HUES48 (cell line): ENCODE results near the gene MEGF8.

ENCODE experiments used
- H3K27ac ChIP-seq: one replicate; pipeline ENCODE4 v1.7.0; 2013; ENCODE audit warnings: low read depth, low read length, inconsistent platforms
- H3K27me3 ChIP-seq: 2 replicates; pipeline ENCODE4 v1.6.1; 2013; ENCODE audit warnings: mild to moderate bottlenecking, low read length; ENCODE audit not compliant: control insufficient read depth, insufficient read depth
- H3K36me3 ChIP-seq: 2 replicates; pipeline ENCODE4 v1.6.1; 2013; ENCODE audit warnings: low read length; ENCODE audit not compliant: control insufficient read depth, insufficient read depth
- H3K4me1 ChIP-seq: 2 replicates; pipeline ENCODE4 v1.6.1; 2013; ENCODE audit warnings: mild to moderate bottlenecking, low read length; ENCODE audit not compliant: control insufficient read depth, insufficient read depth
- H3K4me3 ChIP-seq: 2 replicates; pipeline ENCODE4 v1.5.1; 2013; ENCODE audit warnings: mild to moderate bottlenecking, low read depth, low read length
- H3K9ac ChIP-seq: 2 replicates; pipeline ENCODE4 v1.6.1; 2013; ENCODE audit warnings: mild to moderate bottlenecking, low read depth, low read length, moderate library complexity
- H3K9me3 ChIP-seq: 2 replicates; pipeline ENCODE4 v1.6.1; 2013; ENCODE audit warnings: low read length; ENCODE audit not compliant: control insufficient read depth, insufficient read depth

MEGF8 gene

GRCh38 chr19:42287017-42287826 lies 38.2 kb upstream of the MEGF8 start:
- H3K9ac ChIP-seq = no peak overlapping the region
- peaks cover 49% of the 10 kb centered on the region for H3K36me3 ChIP-seq
- no peaks in the 10 kb centered on the region for H3K27me3 ChIP-seq
- no peaks in the 10 kb centered on the region for H3K9me3 ChIP-seq
- H3K27ac ChIP-seq = no peak overlapping the region
- H3K4me1 ChIP-seq = peaks cover 26% of the 10 kb centered on the region
- no peak overlapping the region for H3K4me3 ChIP-seq

- Histone ChIP-seq H3K9ac (no peak overlapping the region), H3K27me3 (no peaks in the 10 kb centered on the region), H3K4me1 (peaks cover 22% of the 10 kb centered on the region), H3K27ac (no peak overlapping the region), H3K9me3 (no peaks in the 10 kb centered on the region), H3K4me3 (no peak overlapping the region), H3K36me3 (peaks cover 55% of the 10 kb centered on the region)
These were observed 37.7 kb upstream of the MEGF8 start for GRCh38 chr19:42287827-42288107.

GRCh38 chr19:42288387-42288786 lies 37.0 kb upstream of the MEGF8 start:
- Histone ChIP-seq H3K36me3 (peaks cover 61% of the 10 kb centered on the region), H3K4me1 (peaks cover 16% of the 10 kb centered on the region), H3K27me3 (no peaks in the 10 kb centered on the region), H3K9me3 (no peaks in the 10 kb centered on the region), H3K9ac (no peak overlapping the region), H3K27ac (no peak overlapping the region), H3K4me3 (no peak overlapping the region)

- Histone ChIP-seq H3K27ac (no peak overlapping the region), H3K4me3 (no peak overlapping the region), H3K9ac (no peak overlapping the region), H3K27me3 (no peaks in the 10 kb centered on the region), H3K4me1 (peaks cover 14% of the 10 kb centered on the region), H3K9me3 (no peaks in the 10 kb centered on the region), H3K36me3 (peaks cover 67% of the 10 kb centered on the region)
These were observed 36.4 kb upstream of the MEGF8 start for GRCh38 chr19:42288881-42289555.

- no peak overlapping the region for H3K9ac ChIP-seq
- H3K27ac ChIP-seq = no peak overlapping the region
- H3K27me3 ChIP-seq = no peaks in the 10 kb centered on the region
- no peak overlapping the region for H3K4me3 ChIP-seq
- no peaks in the 10 kb centered on the region for H3K9me3 ChIP-seq
- peaks cover 14% of the 10 kb centered on the region for H3K4me1 ChIP-seq
- H3K36me3 ChIP-seq = peaks cover 73% of the 10 kb centered on the region
These were observed 35.8 kb upstream of the MEGF8 start for GRCh38 chr19:42289556-42290041.

- Histone ChIP-seq H3K36me3 (peaks cover 75% of the 10 kb centered on the region), H3K9ac (no peak overlapping the region), H3K27me3 (no peaks in the 10 kb centered on the region), H3K4me3 (no peak overlapping the region), H3K27ac (no peak overlapping the region), H3K9me3 (no peaks in the 10 kb centered on the region), H3K4me1 (peaks cover 11% of the 10 kb centered on the region)
These were observed 35.3 kb upstream of the MEGF8 start for GRCh38 chr19:42290136-42290522.

- Histone ChIP-seq H3K9ac (no peak overlapping the region), H3K27ac (no peak overlapping the region), H3K9me3 (no peaks in the 10 kb centered on the region), H3K27me3 (no peaks in the 10 kb centered on the region), H3K4me3 (no peak overlapping the region), H3K4me1 (peaks cover 5% of the 10 kb centered on the region; the same call in 1 of the 2 replicates), H3K36me3 (peaks cover 75% of the 10 kb centered on the region)
These were observed 34.7 kb upstream of the MEGF8 start for GRCh38 chr19:42290523-42291434.

GRCh38 chr19:42291435-42291810 lies 34.0 kb upstream of the MEGF8 start:
- Histone ChIP-seq H3K27ac (no peak overlapping the region), H3K9ac (no peak overlapping the region), H3K9me3 (no peaks in the 10 kb centered on the region), H3K27me3 (no peaks in the 10 kb centered on the region), H3K4me3 (no peak overlapping the region), H3K36me3 (peaks cover 75% of the 10 kb centered on the region), H3K4me1 (peaks cover 5% of the 10 kb centered on the region; the same call in 1 of the 2 replicates)

- Histone ChIP-seq H3K27ac (no peak overlapping the region), H3K27me3 (no peaks in the 10 kb centered on the region), H3K9ac (no peak overlapping the region)
These were observed 33.1 kb upstream of the MEGF8 start for GRCh38 chr19:42292042-42292960.

GRCh38 chr19:42292963-42293362 lies 32.5 kb upstream of the MEGF8 start:
- Histone ChIP-seq H3K27ac (no peak overlapping the region), H3K9me3 (no peaks in the 10 kb centered on the region), H3K4me3 (no peak overlapping the region), H3K4me1 (peaks cover 5% of the 10 kb centered on the region; the same call in 1 of the 2 replicates), H3K9ac (no peak overlapping the region), H3K36me3 (peaks cover 71% of the 10 kb centered on the region), H3K27me3 (no peaks in the 10 kb centered on the region)

More at GRCh38 chr19:42292042-42292960, 33.1 kb upstream of the MEGF8 start:
- Histone ChIP-seq H3K9me3 (no peaks in the 10 kb centered on the region), H3K36me3 (peaks cover 78% of the 10 kb centered on the region), H3K4me1 (peaks cover 5% of the 10 kb centered on the region; the same call in 1 of the 2 replicates), H3K4me3 (no peak overlapping the region)
